Vagina (tissue), 2 donors: Measurements from ENCODE around the gene GREB1.

ENCODE experiments used
- CTCF ChIP-seq, 3 experiments: fragments of 450-650 bp in 2 of 3; fragments of 200-600 bp in 1 of 3; sonication (generic) in 1 of 3; IDR thresholded peaks; one replicate each; pipeline ENCODE4 v1.5.1; 2017 to 2019; ENCODE audit warnings: antibody characterized with exemption in 3 of 3, mild to moderate bottlenecking in 2 of 3, moderate library complexity in 2 of 3
- POLR2A ChIP-seq, 2 donors: fragments of 450-650 bp; IDR thresholded peaks; one replicate each; pipeline ENCODE4 v1.6.1; 2017; ENCODE audit warnings: antibody characterized with exemption in 2 of 2, mild to moderate bottlenecking in 2 of 2, moderate library complexity in 2 of 2
- POLR2AphosphoS5 ChIP-seq, 2 donors: sonication (generic); formaldehyde crosslinking; IDR thresholded peaks; one replicate each; pipeline ENCODE4 v1.9.0; 2017; ENCODE audit warnings: antibody characterized with exemption in 2 of 2, mild to moderate bottlenecking in 2 of 2, low read depth in 1 of 2; ENCODE audit not compliant: insufficient read depth in 1 of 2

GRCh38 chr2:11506611-11506969 is 27.3 kb upstream of the GREB1 start:
- TF ChIP-seq CTCF (IDR thresholded peaks at IDR 0.05) (no peak), POLR2A (IDR thresholded peaks at IDR 0.05) (no peak), POLR2AphosphoS5 (IDR thresholded peaks at IDR 0.05; ENCODE audit: insufficient read depth in 1 of 2, low read depth in 1 of 2) (no peak)
